ENCODE measurements around the gene METTL13. TPM values are rescaled to one million over a fixed set of nuclear protein-coding genes. Genes with fewer than 3 reads are reported as not detected.

Gene METTL13
- total and polyA plus RNA-seq, 9 of the 15 experiments (the other 6 are each of a cell fraction or from before 2014, with no cell fraction given), result 18.9 to 78.9 (median 54.9) TPM

- no TSS peak for BruUV-seq (replicated peaks)
- DNase-seq (ENCODE audit: extremely low read depth in 1 of 4, low spot score in 3 of 4) (no peak), FAIRE-seq (no peak), ATAC-seq (no peak)
- intact Hi-C loops (cut with micrococcal nuclease) (no loop called here), in situ Hi-C loops (cut with MboI) (no loop called here)
- 82% methylated on average over 2 of the region's 2 CpGs for WGBS (ENCODE audit: insufficient coverage, low coverage, missing lambda C conversion rate)
- no peaks in the 10 kb centered on the region for H3K9me1 ChIP-seq (ENCODE audit: control insufficient read depth, insufficient read depth, low read length)
- H3K4me1 ChIP-seq (replicated peaks in 1 of 2; ENCODE audit: control insufficient read depth in 2 of 2, insufficient read depth in 2 of 2, low read length in 2 of 2), result peaks cover 12 to 24% of the 10 kb centered on the region in 2 experiments; a peak in 4 of 5 replicates
- peaks cover 41% of the 10 kb centered on the region for H3K79me2 ChIP-seq (ENCODE audit: control insufficient read depth, insufficient read depth, low read length)
- no peak overlapping the region for H3K4me3 ChIP-seq
- no peak overlapping the region for H3K9ac ChIP-seq (ENCODE audit: insufficient read depth in 1 of 2, low read depth in 2 of 2, low read length in 2 of 2)
- H3K27me3 ChIP-seq (ENCODE audit: control insufficient read depth in 2 of 2, insufficient read depth in 2 of 2, low read length in 2 of 2), result no peaks in the 10 kb centered on the region
- no peak overlapping the region for H3K4me2 ChIP-seq (ENCODE audit: insufficient read depth, low read length)
- ChIA-PET CTCF (ENCODE audit: low intra/inter-chr PET ratio) (no interaction called here), POLR2A (interaction anchor here (0.6 to 0.7 kb wide), 3 partner anchors 15 to 97 kb away, joined by 3 read pairs; no protein-coding TSS in a partner anchor)
- no peaks in the 10 kb centered on the region for H4K20me1 ChIP-seq (replicated peaks; ENCODE audit: control insufficient read depth, insufficient read depth, low read length)
- no peak overlapping the region for H2AFZ ChIP-seq (ENCODE audit: low read depth, low read length)
- peaks cover 32% of the 10 kb centered on the region; the same call in 1 of the 3 replicates for H3K36me3 ChIP-seq (ENCODE audit: control insufficient read depth, insufficient read depth, low read length)
- H3K27ac ChIP-seq (ENCODE audit: extremely low read depth, low read depth, low read length), result no peak overlapping the region
- H3K9me3 ChIP-seq (replicated peaks; ENCODE audit: control insufficient read depth, insufficient read depth, low read depth, low read length), result no peaks in the 10 kb centered on the region
- TF ChIP-seq SMARCB1 (IDR thresholded peaks at IDR 0.05; ENCODE audit: insufficient read length, low read depth), result no peak
- TF ChIP-seq YBX1 (IDR thresholded peaks at IDR 0.05), result no peak
- no peak for TF ChIP-seq DIDO1 (tag; IDR thresholded peaks at IDR 0.05; ENCODE audit: low read depth)
- TF ChIP-seq RAD21 (CRISPR knock-in tag; conservative IDR thresholded peaks at IDR 0.05 in 1 of 2, IDR thresholded peaks at IDR 0.05 in 1 of 2), result no peak
- no peak for TF ChIP-seq TCF3 (CRISPR knock-in tag; IDR thresholded peaks at IDR 0.05)
- no peak for TF ChIP-seq SMAD1 (IDR thresholded peaks at IDR 0.05; ENCODE audit: low read depth, low read length, partially characterized antibody)
- no peak for TF ChIP-seq SMARCA4 (IDR thresholded peaks at IDR 0.05)
- no peak for TF ChIP-seq NELFE (IDR thresholded peaks at IDR 0.05; ENCODE audit: insufficient read depth, insufficient read length)
- no peak for TF ChIP-seq YY1 (IDR thresholded peaks at IDR 0.05; ENCODE audit: borderline replicate concordance in 1 of 3, control insufficient read depth in 1 of 3, extremely low read depth in 1 of 3, insufficient read depth in 3 of 3, insufficient read length in 1 of 3, insufficient replicate concordance in 2 of 3, low read depth in 1 of 3, low read length in 2 of 3)
- TF ChIP-seq POU5F1 (IDR thresholded peaks at IDR 0.05; ENCODE audit: borderline replicate concordance, low read depth, low read length, partially characterized antibody), result no peak
- no peak for TF ChIP-seq EWSR1 (IDR thresholded peaks at IDR 0.05; ENCODE audit: borderline replicate concordance, low read depth, partially characterized antibody)
- TF ChIP-seq ZNF280B (CRISPR knock-in tag; IDR thresholded peaks at IDR 0.05), result no peak
- no peak for TF ChIP-seq SETDB1 (IDR thresholded peaks at IDR 0.05; ENCODE audit: low read length)
- TF ChIP-seq HDAC3 (IDR thresholded peaks at IDR 0.05; ENCODE audit: borderline replicate concordance, partially characterized antibody), result no peak
- TF ChIP-seq VEZF1 (CRISPR knock-in tag; IDR thresholded peaks at IDR 0.05), result no peak
- no peak for TF ChIP-seq PHF21A (IDR thresholded peaks at IDR 0.05; ENCODE audit: borderline replicate concordance, low read depth)
These were observed 42.5 kb upstream of the METTL13 start for GRCh38 chr1:171738911-171739310.
